ENCODE measurements around the gene ALOX12.

ALOX12 gene

DNA sequence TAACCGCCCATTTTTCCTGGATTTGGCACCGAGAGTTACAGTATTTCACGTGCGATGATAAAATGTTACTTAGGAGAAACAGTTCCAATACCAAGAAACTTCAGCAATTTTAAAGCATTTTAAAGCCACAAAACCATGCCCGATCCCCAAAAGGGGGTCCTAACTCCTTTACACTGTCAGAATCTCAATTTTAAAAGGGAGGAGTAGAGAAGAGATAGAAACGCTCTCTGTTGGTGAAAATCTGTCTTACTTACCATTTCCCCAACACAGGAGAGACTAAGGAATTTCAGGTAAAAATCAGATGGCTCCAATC is 16.0 kb downstream of the ALOX12 start:
- TF ChIP-seq, protein P1, sequence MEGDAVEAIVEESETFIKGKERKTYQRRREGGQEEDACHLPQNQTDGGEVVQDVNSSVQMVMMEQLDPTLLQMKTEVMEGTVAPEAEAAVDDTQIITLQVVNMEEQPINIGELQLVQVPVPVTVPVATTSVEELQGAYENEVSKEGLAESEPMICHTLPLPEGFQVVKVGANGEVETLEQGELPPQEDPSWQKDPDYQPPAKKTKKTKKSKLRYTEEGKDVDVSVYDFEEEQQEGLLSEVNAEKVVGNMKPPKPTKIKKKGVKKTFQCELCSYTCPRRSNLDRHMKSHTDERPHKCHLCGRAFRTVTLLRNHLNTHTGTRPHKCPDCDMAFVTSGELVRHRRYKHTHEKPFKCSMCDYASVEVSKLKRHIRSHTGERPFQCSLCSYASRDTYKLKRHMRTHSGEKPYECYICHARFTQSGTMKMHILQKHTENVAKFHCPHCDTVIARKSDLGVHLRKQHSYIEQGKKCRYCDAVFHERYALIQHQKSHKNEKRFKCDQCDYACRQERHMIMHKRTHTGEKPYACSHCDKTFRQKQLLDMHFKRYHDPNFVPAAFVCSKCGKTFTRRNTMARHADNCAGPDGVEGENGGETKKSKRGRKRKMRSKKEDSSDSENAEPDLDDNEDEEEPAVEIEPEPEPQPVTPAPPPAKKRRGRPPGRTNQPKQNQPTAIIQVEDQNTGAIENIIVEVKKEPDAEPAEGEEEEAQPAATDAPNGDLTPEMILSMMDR (IDR thresholded peaks at IDR 0.05), result no peak
- no peak for TF ChIP-seq ZFX (IDR thresholded peaks at IDR 0.05; ENCODE audit: borderline replicate concordance)
- H3K27ac ChIP-seq, result peak overlapping the region; percentile 93

DNA sequence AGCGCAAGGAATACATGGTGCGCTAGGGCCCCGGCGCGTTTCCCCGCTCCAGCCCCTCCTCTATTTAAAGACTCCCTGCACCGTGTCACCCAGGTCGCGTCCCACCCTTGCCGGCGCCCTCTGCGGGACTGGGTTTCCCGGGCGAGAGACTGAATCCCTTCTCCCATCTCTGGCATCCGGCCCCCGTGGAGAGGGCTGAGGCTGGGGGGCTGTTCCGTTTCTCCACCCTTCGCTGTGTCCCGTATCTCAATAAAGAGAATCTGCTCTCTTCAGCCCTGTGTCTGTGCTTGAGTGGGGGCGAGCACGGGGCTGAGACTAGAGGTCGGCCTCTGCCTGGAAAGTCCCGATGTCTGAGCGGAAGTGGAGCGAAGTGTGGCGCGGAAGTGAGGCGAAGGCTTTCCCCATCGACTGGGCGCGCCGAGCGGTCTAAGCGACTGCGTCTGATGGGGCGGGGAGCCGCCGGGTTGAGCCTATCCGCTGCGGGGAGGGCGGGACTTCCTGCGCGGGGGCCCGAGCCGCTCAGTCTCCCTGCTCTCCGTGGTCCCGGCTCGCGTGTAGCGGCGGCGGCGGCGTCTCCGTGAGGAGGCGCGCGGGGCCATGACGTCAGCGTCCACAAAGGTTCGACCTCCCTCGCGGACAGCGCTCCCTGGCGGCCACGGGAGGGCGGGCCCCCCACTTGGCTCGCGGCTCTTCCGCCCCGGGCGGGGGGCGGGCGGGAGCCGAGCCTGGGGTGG is 18.6 kb downstream of the ALOX12 start:
- TF ChIP-seq, protein P1 (IDR thresholded peaks at IDR 0.05), result peak; percentile 83
- no peak for TF ChIP-seq ZFX (IDR thresholded peaks at IDR 0.05; ENCODE audit: borderline replicate concordance)
- peak overlapping the region; percentile 93 for H3K27ac ChIP-seq

DNA sequence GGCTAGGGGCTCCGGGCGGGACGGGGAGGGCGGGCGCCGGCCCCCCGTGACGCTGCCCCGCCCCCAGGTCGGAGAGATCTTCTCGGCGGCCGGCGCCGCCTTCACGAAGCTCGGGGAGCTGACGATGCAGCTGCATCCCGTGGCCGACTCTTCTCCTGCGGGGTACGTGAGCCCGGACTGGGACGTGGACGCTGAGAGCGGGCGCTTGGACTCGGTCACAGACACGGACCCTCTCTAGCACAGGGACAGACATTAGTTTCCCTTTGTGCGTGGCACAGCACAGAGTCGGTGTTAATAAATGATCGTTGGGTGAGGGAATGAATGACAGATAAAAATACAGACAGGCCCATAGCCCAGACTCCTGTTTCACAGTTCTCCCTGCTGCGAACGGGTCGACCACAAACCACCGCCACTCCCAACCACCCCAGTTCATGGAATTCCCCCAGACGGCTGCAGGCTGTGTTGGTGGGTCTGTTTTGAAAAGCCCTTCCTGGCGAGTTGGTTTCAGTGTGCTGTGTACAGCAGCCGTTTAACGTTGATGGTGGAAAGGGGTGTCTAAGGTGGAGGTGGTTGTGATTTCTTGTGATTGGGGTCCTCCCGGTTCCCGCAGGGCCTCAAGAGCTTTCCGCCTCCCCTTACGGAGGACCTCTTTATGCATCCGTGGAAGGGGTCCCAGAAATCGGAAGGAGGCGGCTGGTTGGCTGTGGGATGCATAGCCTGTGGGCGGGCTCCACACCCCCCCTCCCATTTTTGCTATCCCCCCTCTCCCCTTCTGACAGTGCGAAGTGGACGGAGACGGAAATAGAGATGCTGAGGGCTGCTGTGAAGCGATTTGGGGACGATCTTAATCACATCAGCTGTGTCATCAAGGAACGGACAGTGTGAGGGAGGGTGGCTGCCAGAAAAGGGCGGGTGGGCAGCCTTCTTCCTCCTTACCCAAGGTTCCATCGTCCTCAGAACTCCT is 19.4 kb downstream of the ALOX12 start:
- no peak for TF ChIP-seq ZFX (IDR thresholded peaks at IDR 0.05; ENCODE audit: borderline replicate concordance)
- TF ChIP-seq, protein P1 (IDR thresholded peaks at IDR 0.05), result peak; percentile 33
- peak overlapping the region; percentile 93 for H3K27ac ChIP-seq

DNA sequence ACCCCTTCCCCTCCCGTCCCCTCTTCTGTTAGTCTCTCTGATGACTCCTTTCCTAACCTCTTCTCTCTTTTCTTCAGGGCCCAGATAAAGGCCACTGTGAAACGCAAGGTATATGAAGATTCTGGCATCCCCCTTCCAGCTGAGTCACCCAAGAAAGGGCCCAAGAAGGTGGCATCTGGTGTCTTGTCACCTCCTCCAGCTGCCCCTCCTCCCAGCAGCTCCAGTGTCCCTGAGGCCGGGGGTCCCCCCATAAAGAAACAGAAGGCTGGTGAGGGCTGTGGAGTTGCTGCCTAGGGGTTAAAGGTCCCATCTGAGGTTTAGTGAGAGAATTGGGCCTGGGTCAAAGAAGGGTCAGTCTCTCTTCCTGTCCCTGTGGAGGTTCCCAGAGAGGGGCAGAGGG is 20.6 kb downstream of the ALOX12 start:
- TF ChIP-seq ZFX (IDR thresholded peaks at IDR 0.05; ENCODE audit: borderline replicate concordance), result no peak
- TF ChIP-seq, protein P1 (IDR thresholded peaks at IDR 0.05), result no peak
- peak overlapping the region; percentile 93 for H3K27ac ChIP-seq

DNA sequence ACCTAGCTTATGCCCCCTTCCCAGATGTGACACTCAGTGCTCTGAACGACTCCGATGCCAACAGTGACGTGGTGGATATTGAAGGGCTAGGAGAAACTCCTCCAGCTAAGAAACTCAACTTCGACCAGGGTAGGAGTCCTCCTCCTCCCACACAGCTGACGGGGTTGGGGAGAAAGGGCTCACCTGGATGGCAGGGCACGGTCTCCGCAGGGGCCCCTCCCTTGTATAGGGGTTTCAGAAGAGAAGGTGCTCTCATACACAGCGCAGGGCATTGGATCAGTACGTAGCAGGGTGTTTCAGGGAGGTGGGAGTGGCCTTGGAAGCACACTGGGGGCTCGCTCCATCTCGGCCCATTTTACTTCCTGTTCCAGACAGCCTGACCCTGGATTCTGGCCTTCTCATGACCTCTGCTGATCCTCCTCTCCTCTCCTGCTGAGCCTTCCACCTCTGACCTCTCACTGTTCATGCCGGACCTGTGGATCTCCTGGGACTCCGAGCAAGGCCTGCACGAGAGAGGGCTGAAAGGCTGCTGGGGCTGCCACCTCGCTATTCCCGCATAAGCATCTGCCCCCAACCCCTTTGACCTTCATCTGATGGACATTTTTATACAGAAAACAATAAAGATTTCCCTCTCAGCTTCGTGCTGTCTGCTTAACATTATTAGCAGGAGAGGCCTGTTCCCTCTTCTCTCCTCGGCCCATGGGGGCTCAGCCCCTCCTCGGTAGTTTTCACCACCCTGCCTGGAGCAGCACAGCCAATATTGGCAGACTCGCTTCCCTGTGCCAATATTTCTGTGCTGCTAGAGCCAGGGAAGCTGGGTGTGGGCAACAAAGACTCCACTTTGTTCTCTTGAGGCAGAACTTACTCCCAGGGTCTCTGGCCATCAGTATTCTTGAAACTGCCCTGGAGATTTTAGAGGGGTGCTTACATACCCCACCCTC is 21.3 kb downstream of the ALOX12 start:
- peak overlapping the region; percentile 93 for H3K27ac ChIP-seq
- TF ChIP-seq ZFX (IDR thresholded peaks at IDR 0.05; ENCODE audit: borderline replicate concordance), result no peak
- TF ChIP-seq, protein P1 (IDR thresholded peaks at IDR 0.05), result no peak

DNA sequence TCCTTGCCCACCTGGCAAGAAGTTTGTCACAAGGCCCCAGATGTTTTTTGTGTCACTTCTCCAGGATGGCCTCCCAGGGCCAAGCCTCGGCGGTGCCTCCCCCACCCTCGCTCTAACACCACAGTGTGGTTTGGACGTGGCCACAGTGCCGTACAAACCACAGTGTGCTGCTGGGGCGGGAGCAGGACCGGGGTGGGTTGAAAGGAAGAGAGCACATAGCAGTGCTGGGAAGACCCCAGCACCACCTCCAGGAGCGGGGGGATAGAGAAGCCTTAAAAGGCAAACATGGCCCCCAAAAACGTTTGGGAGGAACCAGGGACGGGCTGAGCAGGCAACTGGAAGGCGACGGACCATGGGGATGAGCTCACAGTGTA is 22.0 kb downstream of the ALOX12 start:
- TF ChIP-seq, protein P1 (IDR thresholded peaks at IDR 0.05), result no peak
- TF ChIP-seq ZFX (IDR thresholded peaks at IDR 0.05; ENCODE audit: borderline replicate concordance), result no peak
- H3K27ac ChIP-seq, result peak overlapping the region; percentile 93
